Psoas muscle (tissue), 8 donors: ENCODE results near the gene LSS. TPM values are rescaled to one million over a fixed set of nuclear protein-coding genes. Genes with fewer than 3 reads are reported as not detected.

ENCODE experiments used
- ATAC-seq, 4 donors: fragments of 200-7000 bp; cut with Tn5 transposase; one replicate each; pipeline ENCODE4 v1.9.1; 2020; ENCODE audit warnings: moderate library complexity in 3 of 4, mild to moderate bottlenecking in 2 of 4
- DNase-seq, 2 donors: peaks; one replicate each; pipeline ENCODE4 v3.0.0-alpha.2; 2020
- H3K27ac ChIP-seq: fragments of 200-600 bp; one replicate; pipeline ENCODE4 v1.8.0; 2022
- H3K27me3 ChIP-seq, 3 donors: fragments of 200-600 bp in 1 of 3; one replicate each; pipeline versions ENCODE4 v1.6.1 to v1.8.0; 2013 to 2022; ENCODE audit warnings: low read length in 2 of 3, mild to moderate bottlenecking in 2 of 3, moderate library complexity in 1 of 3; ENCODE audit not compliant: insufficient read depth in 3 of 3
- H3K36me3 ChIP-seq, 2 donors: fragments of 200-600 bp in 1 of 2; one replicate each; pipeline versions ENCODE4 v1.6.1 to v1.8.0; 2013 to 2022; ENCODE audit warnings: low read depth in 1 of 2, mild to moderate bottlenecking in 1 of 2, moderate library complexity in 1 of 2; ENCODE audit not compliant: insufficient read depth in 1 of 2
- H3K4me1 ChIP-seq: fragments of 200-600 bp; one replicate; pipeline ENCODE4 v1.8.0; 2022
- H3K4me3 ChIP-seq: fragments of 200-600 bp; one replicate; pipeline ENCODE4 v1.8.0; 2022; ENCODE audit warnings: mild to moderate bottlenecking
- H3K9me3 ChIP-seq: fragments of 200-600 bp; one replicate; pipeline ENCODE4 v1.8.0; 2022
- CTCF ChIP-seq: fragments of 200-600 bp; IDR thresholded peaks from one replicate; pipeline ENCODE4 v1.8.0; 2022; ENCODE audit warnings: antibody characterized with exemption
- WGBS, 3 donors: extraction: QIAGEN DNeasy Blood & Tissue Kit; methylation state at CpG; one replicate each; pipeline versions ENCODE4 v1.1.6 to v1.1.7; 2013; 5-methylcytosine and 5-hydroxymethylcytosine counted together
- intact Hi-C, 2 donors: fragments of 100-400 bp; cut with DNase I; formaldehyde crosslinking; loops; one replicate each; pipeline versions ENCODE4 v1.11.0 to v1.14.2; 2022
- polyA plus RNA-seq, 3 donors: library from polyadenylated mRNA; stranded (reverse); fragments of 200-250 nt; gene quantifications; one replicate each; pipeline ENCODE4 v1.2.3, GENCODE V29; 2013
- total RNA-seq, 4 donors: library from RNA; stranded (reverse); fragmentation: NEBNext Ultra II Directional in 2 of 4; extraction: Animal tissue kit (Norgen Biotek cat#: 25700) in 2 of 4; gene quantifications; one replicate each; pipeline versions ENCODE4 v1.2.1 to v1.2.4, GENCODE V29; 2021 to 2023
- donor health status: healthy with polysubstance abuse.
- donor health status: DM: no; HTN: no; CAD: no; lungs with moderate emphysema.
- donor health status: Bipolar disorder and iron deficiency.
- donor health status: healthy.
- donor health status: DM: yes; HTN: yes; CAD: no.
- donor health status: DM: no; HTN: no; CAD: no.
- donor health status: DM: no; HTN: no; CAD: no.
- donor health status: DM: yes; HTN: yes; CAD: no.

LSS gene
- total and polyA plus RNA-seq, 7 donors: 10.7 to 31.5 (median 24.8) TPM

DNA sequence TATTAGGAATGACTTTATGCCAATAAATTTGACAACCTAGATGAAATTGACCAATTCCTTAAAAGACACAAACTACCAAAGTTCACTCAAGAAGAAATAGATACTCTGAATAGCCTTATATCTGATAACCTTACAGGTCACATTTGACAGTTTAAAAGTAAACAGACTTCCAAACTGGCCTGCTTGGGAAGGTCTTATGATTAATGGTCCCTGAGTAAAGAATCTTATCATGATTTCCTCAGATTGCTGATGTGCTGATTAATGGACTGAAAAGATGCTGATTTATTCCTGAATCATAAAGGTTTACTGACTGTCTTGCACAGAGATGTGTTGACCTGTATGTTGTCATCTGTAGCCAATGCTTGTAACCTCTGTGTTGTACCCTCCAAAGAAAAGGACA is 63.5 kb downstream of the LSS start:
- no peaks in the 10 kb centered on the region for H3K4me1 ChIP-seq
- no peaks in the 10 kb centered on the region for H3K27me3 ChIP-seq
- no peak for DNase-seq
- H3K9me3 ChIP-seq: no peaks in the 10 kb centered on the region
- intact Hi-C loops: no loop called here
- ATAC-seq: no peak
- H3K4me3 ChIP-seq: no peak overlapping the region
- H3K27ac ChIP-seq: no peak overlapping the region
- no peaks in the 10 kb centered on the region for H3K36me3 ChIP-seq
- TF ChIP-seq CTCF: no peak

DNA sequence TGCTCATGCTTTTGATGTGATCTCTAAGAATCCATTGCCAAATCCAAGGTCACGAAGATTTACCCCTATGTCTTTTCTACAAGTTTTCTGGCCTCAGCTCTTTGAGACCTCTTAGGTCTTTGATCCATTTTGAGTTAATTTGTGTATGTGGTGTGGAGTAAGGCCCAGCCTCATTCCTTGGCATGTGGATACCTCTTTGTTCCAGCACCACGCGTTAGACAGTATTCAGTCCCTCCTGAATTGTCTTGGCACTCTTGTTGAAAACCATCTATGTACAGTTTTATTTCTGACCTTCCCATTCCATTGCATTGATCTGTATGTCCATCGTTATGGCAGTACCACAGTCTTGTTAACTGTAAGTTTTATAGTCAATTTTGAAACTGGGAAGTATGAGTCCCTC is 65.2 kb downstream of the LSS start:
- ATAC-seq: no peak
- intact Hi-C loops: no loop called here
- WGBS, 3 donors: 58 to 67% (median 65%) methylated on average over 4 of the region's 4 CpGs

DNA sequence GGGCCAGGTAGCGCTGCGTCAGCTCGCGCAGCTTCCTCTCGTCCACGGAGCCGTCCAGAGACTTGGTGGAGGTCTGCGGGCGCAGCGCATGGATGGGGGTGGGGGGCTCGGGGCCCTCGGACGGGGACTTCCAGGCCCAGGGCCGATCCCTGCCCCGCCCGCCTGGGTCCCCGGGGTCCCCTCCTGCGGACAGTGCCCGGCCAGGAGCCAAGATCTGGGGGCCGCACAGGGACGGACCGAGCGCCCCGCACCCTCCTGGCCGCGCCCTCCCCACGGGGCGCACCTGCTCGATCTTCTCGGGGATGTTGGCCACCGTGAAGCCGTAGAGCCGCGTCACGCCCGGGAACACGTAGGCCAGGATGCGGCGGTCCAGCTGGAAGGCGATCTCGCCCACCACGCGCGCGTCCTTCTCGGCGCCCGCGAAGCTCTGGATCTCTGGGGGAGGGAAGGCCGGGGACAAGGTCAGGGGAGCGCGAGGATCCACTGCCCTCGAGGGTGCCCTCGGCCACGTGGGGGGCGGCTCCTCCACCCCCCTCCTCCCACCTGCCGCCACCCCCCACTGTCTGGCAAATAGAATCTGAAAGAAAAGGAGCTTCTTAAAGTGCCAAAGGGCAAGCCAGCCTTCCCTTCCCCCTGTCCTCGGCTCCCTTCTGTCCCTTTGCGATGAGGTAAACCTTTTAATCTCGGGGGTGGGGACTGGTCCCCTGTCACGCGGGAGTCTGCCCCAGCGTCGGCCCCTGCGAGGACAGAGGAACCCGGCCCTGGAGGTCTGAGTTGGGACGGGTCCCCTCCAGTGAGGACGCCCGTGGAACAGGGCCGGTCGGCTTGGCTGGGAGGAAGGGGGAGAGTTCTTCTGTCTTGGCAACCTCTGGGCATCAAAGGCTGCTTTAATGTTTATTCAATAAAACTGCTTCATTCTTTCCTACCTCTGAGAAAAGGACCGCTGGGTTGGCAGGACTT is 66.7 kb downstream of the LSS start:
- ATAC-seq: no peak
- intact Hi-C loops: no loop called here
- no peaks in the 10 kb centered on the region for H3K4me1 ChIP-seq
- no peak overlapping the region for H3K27ac ChIP-seq
- no peak for TF ChIP-seq CTCF
- H3K4me3 ChIP-seq: no peak overlapping the region
- no peaks in the 10 kb centered on the region for H3K9me3 ChIP-seq
- 73 to 89% (median 86%) methylated on average over 66 to 72 of the region's 72 CpGs for WGBS, 3 donors
- no peaks in the 10 kb centered on the region for H3K27me3 ChIP-seq
- no peaks in the 10 kb centered on the region for H3K36me3 ChIP-seq
- DNase-seq: peak in 1 of 2 donors; percentile 42

More for the DNA sequence above, 65.2 kb downstream of the LSS start:
- Histone ChIP-seq H3K4me1 (no peaks in the 10 kb centered on the region), H3K36me3 (no peaks in the 10 kb centered on the region), H3K4me3 (no peak overlapping the region), H3K9me3 (no peaks in the 10 kb centered on the region), H3K27ac (no peak overlapping the region), H3K27me3 (no peaks in the 10 kb centered on the region)
- no peak for TF ChIP-seq CTCF
- DNase-seq: no peak

- H3K9me3 ChIP-seq: no peaks in the 10 kb centered on the region
- H3K27ac ChIP-seq: no peak overlapping the region
- DNase-seq (peak; percentile 10 to 48), ATAC-seq (no peak)
- H3K4me3 ChIP-seq: no peak overlapping the region
- 64 to 96% (median 82%) methylated on average over 55 to 71 of the region's 72 CpGs for WGBS, 3 donors
- H3K27me3 ChIP-seq: no peaks in the 10 kb centered on the region
- no peaks in the 10 kb centered on the region for H3K36me3 ChIP-seq
- intact Hi-C loops: no loop called here
- no peak for TF ChIP-seq CTCF
- no peaks in the 10 kb centered on the region for H3K4me1 ChIP-seq
Observed at GRCh38 chr21:46160907-46161632, 67.5 kb downstream of the LSS start.
